ENCODE results near the gene TACR2.

DNA sequence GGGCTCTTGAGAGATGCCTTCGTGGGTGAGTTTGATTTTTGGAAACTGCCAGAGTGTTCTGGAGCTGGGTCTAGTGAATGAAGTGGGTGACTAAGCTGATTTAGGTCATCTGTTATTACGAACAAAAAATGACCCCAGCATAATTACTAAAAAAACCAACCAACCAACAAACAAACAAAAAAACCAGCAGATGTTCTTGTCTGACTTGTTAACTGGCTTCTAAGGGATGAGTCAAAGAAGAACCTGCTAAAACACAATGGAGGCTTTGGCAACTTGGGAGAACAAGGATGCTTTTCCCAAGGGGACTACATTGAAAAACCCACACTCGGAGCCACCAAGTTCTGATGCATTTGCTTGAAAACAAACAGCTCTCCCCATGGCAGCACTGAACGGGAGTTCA is 11.5 kb downstream of the TACR2 start:
- TF ChIP-seq CTCF (IDR thresholded peaks at IDR 0.05) (no peak), EP300 (IDR thresholded peaks at IDR 0.05) (no peak), POLR2A (IDR thresholded peaks at IDR 0.05) (no peak)

All from sigmoid colon (tissue), 4 donors.